DOHH2 (cell line): ENCODE measurements around the gene SPEM2.

Source experiments
- H3F3A ChIP-seq: fragments of 200-600 bp; sonication (generic), shearing (Covaris generic); 2 replicates; pipeline ENCODE4 v1.6.0; 2016; ENCODE audit warnings: antibody characterized with exemption, mild to moderate bottlenecking; ENCODE audit not compliant: control insufficient read depth, insufficient read depth
- H3K27ac ChIP-seq: fragments of 200-600 bp; sonication (generic); 2 replicates; pipeline ENCODE4 v1.5.1; 2014; ENCODE audit warnings: low read depth, mild to moderate bottlenecking, low read length, moderate library complexity
- H3K27me3 ChIP-seq: fragments of 200-600 bp; sonication (generic); 2 replicates; pipeline ENCODE4 v1.6.1; 2014; ENCODE audit warnings: mild to moderate bottlenecking, low read length, mixed read lengths; ENCODE audit not compliant: control insufficient read depth
- H3K36me3 ChIP-seq: fragments of 200-600 bp; sonication (generic); 2 replicates; pipeline ENCODE4 v1.6.1; 2014; ENCODE audit warnings: mild to moderate bottlenecking, low read length, moderate library complexity, mixed read lengths; ENCODE audit not compliant: control insufficient read depth
- H3K4me1 ChIP-seq: fragments of 200-600 bp; sonication (generic); 2 replicates; pipeline ENCODE4 v1.6.1; 2014; ENCODE audit warnings: mild to moderate bottlenecking, low read length, mixed read lengths; ENCODE audit not compliant: control insufficient read depth
- H3K4me2 ChIP-seq: fragments of 200-600 bp; sonication (generic); 2 replicates; pipeline ENCODE4 v1.6.0; 2014; ENCODE audit warnings: mild to moderate bottlenecking, low read length, moderate library complexity
- H3K4me3 ChIP-seq: fragments of 200-600 bp; sonication (generic); 2 replicates; pipeline ENCODE4 v1.5.1; 2014; ENCODE audit warnings: mild to moderate bottlenecking, low read length, mixed read lengths
- H3K79me2 ChIP-seq: fragments of 200-600 bp; sonication (generic); 2 replicates; pipeline ENCODE4 v1.6.1; 2014; ENCODE audit warnings: mild to moderate bottlenecking, low read length, mixed read lengths; ENCODE audit not compliant: control insufficient read depth
- H3K9me2 ChIP-seq: fragments of 200-600 bp; sonication (generic); replicated peaks from 2 replicates; pipeline ENCODE4 v1.6.1; 2014; ENCODE audit warnings: mild to moderate bottlenecking, low read length, mixed read lengths; ENCODE audit not compliant: control insufficient read depth
- H3K9me3 ChIP-seq: fragments of 200-600 bp; sonication (generic); 2 replicates; pipeline ENCODE4 v1.6.1; 2014; ENCODE audit warnings: antibody characterized with exemption, low read length, mixed read lengths; ENCODE audit not compliant: control insufficient read depth, insufficient read depth
- H4K20me1 ChIP-seq: fragments of 200-600 bp; sonication (generic); 2 replicates; pipeline ENCODE4 v1.6.0; 2014; ENCODE audit warnings: low read depth, mild to moderate bottlenecking, antibody characterized with exemption, low read length, moderate library complexity; ENCODE audit not compliant: control insufficient read depth, insufficient read depth
- CTCF ChIP-seq: fragments of 200-600 bp; sonication (generic); IDR thresholded peaks from one replicate; pipeline ENCODE4 v1.5.1; 2014; ENCODE audit warnings: antibody characterized with exemption, mild to moderate bottlenecking, low read depth, low read length; ENCODE audit not compliant: poor library complexity, severe bottlenecking
- EZH2phosphoT487 ChIP-seq: fragments of 200-600 bp; sonication (generic); IDR thresholded peaks from 2 replicates; pipeline ENCODE4 v1.6.1; 2017; ENCODE audit warnings: borderline replicate concordance, mild to moderate bottlenecking, antibody characterized with exemption, low read length, moderate library complexity, mixed read lengths

The SPEM2 gene

GRCh38 chr17:7393613-7394451 lies 31.6 kb upstream of the SPEM2 start:
- H3K36me3 ChIP-seq = no peaks in the 10 kb centered on the region
- H3K9me2 ChIP-seq = no peaks in the 10 kb centered on the region
- peak overlapping the region; percentile 83 for H3K4me3 ChIP-seq
- peaks cover 14% of the 10 kb centered on the region for H3K4me1 ChIP-seq
- TF ChIP-seq CTCF = no peak
- no peak for TF ChIP-seq EZH2phosphoT487
- H3K9me3 ChIP-seq = no peaks in the 10 kb centered on the region
- peak overlapping the region; percentile 90 for H3K4me2 ChIP-seq
- H3K79me2 ChIP-seq = peaks cover 6% of the 10 kb centered on the region; the same call in 1 of the 2 replicates
- no peak overlapping the region for H3K27ac ChIP-seq
- H4K20me1 ChIP-seq = no peaks in the 10 kb centered on the region
- H3K27me3 ChIP-seq = no peaks in the 10 kb centered on the region
- peaks cover 4% of the 10 kb centered on the region; the same call in 1 of the 2 replicates for H3F3A ChIP-seq

GRCh38 chr17:7394452-7395191 lies 30.8 kb upstream of the SPEM2 start, which contains the start of gene PLSCR3:
TSS of gene PLSCR3 (minus strand) at chr17:7394525. CDS start at chr17:7394110, 415 bp downstream.
- Histone ChIP-seq H3K4me1 (peaks cover 14% of the 10 kb centered on the region), H3K27me3 (no peaks in the 10 kb centered on the region), H3K36me3 (no peaks in the 10 kb centered on the region), H3F3A (peaks cover 7% of the 10 kb centered on the region), H3K4me2 (peak within 1 kb of the TSS; percentile 90), H4K20me1 (no peaks in the 10 kb centered on the region), H3K79me2 (peaks cover 6% of the 10 kb centered on the region; the same call in 1 of the 2 replicates), H3K9me3 (no peaks in the 10 kb centered on the region), H3K27ac (no peak within 1 kb of the TSS), H3K4me3 (peak within 1 kb of the TSS; percentile 83), H3K9me2 (no peaks in the 10 kb centered on the region)
- TF ChIP-seq CTCF = peak; percentile 52
- no peak for TF ChIP-seq EZH2phosphoT487

- Histone ChIP-seq H3K79me2 (peaks cover 6% of the 10 kb centered on the region; the same call in 1 of the 2 replicates), H3K36me3 (no peaks in the 10 kb centered on the region; the same call in 1 of the 2 replicates), H3K4me3 (no peak overlapping the region), H3K27me3 (no peaks in the 10 kb centered on the region), H3K9me3 (no peaks in the 10 kb centered on the region), H3K9me2 (no peaks in the 10 kb centered on the region), H3K27ac (no peak overlapping the region), H3F3A (peaks cover 8% of the 10 kb centered on the region), H4K20me1 (no peaks in the 10 kb centered on the region), H3K4me1 (peaks cover 14% of the 10 kb centered on the region), H3K4me2 (no peak overlapping the region)
- TF ChIP-seq CTCF (no peak), EZH2phosphoT487 (no peak)
Observed at GRCh38 chr17:7396147-7396546, 29.3 kb upstream of the SPEM2 start.
